HepG2 (cell line): ENCODE results near the gene L3MBTL3. TPM values are rescaled to one million over a fixed set of nuclear protein-coding genes. Genes with fewer than 3 reads are reported as not detected.

Source experiments
- BORCS8-MEF2B ChIP-seq: sonication (generic); formaldehyde crosslinking; IDR thresholded peaks from 2 replicates; pipeline ENCODE4 v1.8.0; 2022; ENCODE audit warnings: mild to moderate bottlenecking, missing genetic modification reagents
- HNF4G ChIP-seq, 2 experiments: sonication (generic) in 1 of 2; formaldehyde crosslinking in 1 of 2; IDR thresholded peaks; 2 replicates each; pipeline versions ENCODE4 v1.4.0 to v1.6.1; 2011 to 2020; ENCODE audit warnings: borderline replicate concordance in 2 of 2, low read depth in 2 of 2, mild to moderate bottlenecking in 2 of 2, low read length in 1 of 2, missing genetic modification reagents in 1 of 2, moderate library complexity in 1 of 2
- PHF5A ChIP-seq: IDR thresholded peaks from one replicate; pipeline ENCODE4 v1.6.1; 2018; ENCODE audit warnings: low read depth, missing genetic modification reagents; ENCODE audit not compliant: unreplicated experiment
- SOX13 ChIP-seq, 3 experiments: fragments of 450-650 bp in 1 of 3; sonication (generic) in 1 of 3; formaldehyde crosslinking in 1 of 3; IDR thresholded peaks in 2 of 3; conservative IDR thresholded peaks in 1 of 3; 2 replicates each; pipeline versions ENCODE4 v1.5.0 to v1.6.1; 2016 to 2020; ENCODE audit warnings: antibody characterized with exemption in 1 of 3, mild to moderate bottlenecking in 1 of 3, missing compliant biosample characterization in 1 of 3, missing genetic modification reagents in 1 of 3, moderate library complexity in 1 of 3
- TCF12 ChIP-seq, 2 experiments: fragments of 450-650 bp in 1 of 2; sonication (generic) in 1 of 2; formaldehyde crosslinking in 1 of 2; IDR thresholded peaks; 2 replicates each; pipeline versions ENCODE4 v1.6.1 to v1.8.0; 2017 to 2022; ENCODE audit warnings: antibody characterized with exemption in 1 of 2, mild to moderate bottlenecking in 1 of 2, missing genetic modification reagents in 1 of 2, moderate library complexity in 1 of 2
- ZNF10 ChIP-seq: sonication (generic); formaldehyde crosslinking; IDR thresholded peaks from 2 replicates; pipeline ENCODE4 v1.4.0; 2020; ENCODE audit warnings: mild to moderate bottlenecking, low read depth, missing genetic modification reagents, borderline replicate concordance
- polyA plus RNA-seq, 8 experiments: library from polyadenylated mRNA; depleted of rRNA in 3 of 8; stranded (reverse) in 7 of 8; unstranded in 1 of 8; fragments of >200 nt; fragmentation: Illumina TruSeq in 4 of 8; extraction: Trizol in 4 of 8; gene quantifications; 2 replicates each; pipeline versions ENCODE4 v1.2.1 to v1.2.3, GENCODE V29; 2011 to 2016; ENCODE audit warnings: low read depth in 4 of 8, missing spikeins in 1 of 8, mixed read lengths in 1 of 8; ENCODE audit not compliant: insufficient read depth in 1 of 8
- total RNA-seq, 5 experiments: library from RNA; depleted of rRNA; stranded (reverse); fragments of >200 nt; fragmentation: Illumina TruSeq; extraction: Trizol; gene quantifications; 2 replicates each; pipeline ENCODE4 v1.2.3, GENCODE V29; 2016; ENCODE audit warnings: low read depth in 1 of 5
- TF ChIP-seq, protein P1 (sequence below): sonication (generic); formaldehyde crosslinking; IDR thresholded peaks from 2 replicates; pipeline ENCODE4 v1.4.0; 2020; ENCODE audit warnings: mild to moderate bottlenecking, missing genetic modification reagents
- TF ChIP-seq, protein P2 (sequence below): sonication (generic); formaldehyde crosslinking; IDR thresholded peaks from 2 replicates; pipeline ENCODE4 v1.5.1; 2020; ENCODE audit warnings: mild to moderate bottlenecking, missing genetic modification reagents
- TF ChIP-seq, protein P3 (sequence below): sonication (generic); formaldehyde crosslinking; conservative IDR thresholded peaks from 2 replicates; pipeline ENCODE4 v1.4.0; 2020; ENCODE audit warnings: mild to moderate bottlenecking, missing genetic modification reagents, moderate library complexity
- TF ChIP-seq, protein P4 (sequence below): sonication (generic); formaldehyde crosslinking; IDR thresholded peaks from 2 replicates; pipeline ENCODE4 v1.5.0; 2020; ENCODE audit warnings: missing genetic modification reagents

The L3MBTL3 gene
- total and polyA plus RNA-seq, 2 of the 13 experiments (the other 11 are each of a cell fraction or from before 2014, with no cell fraction given), result 1.5 to 2.5 TPM

DNA sequence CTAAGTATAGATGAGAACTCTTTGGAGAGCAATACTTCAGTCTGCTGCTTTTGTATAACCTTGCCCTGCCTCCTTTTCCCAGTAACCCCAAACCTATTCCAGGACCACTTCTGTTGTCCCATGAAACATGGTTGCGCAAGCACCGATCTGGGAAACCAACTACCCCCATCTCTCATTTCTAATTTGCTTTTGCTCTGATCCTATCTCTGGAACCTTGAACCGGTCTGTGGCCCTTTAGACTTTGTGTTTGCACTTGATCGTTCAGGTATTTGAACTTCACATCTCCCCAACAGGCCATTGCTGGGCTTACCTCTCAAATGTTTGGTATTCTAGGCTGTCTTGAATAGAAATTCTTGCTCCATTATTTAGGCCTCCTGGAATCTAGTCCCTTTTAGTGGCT, 25.0 kb downstream of the L3MBTL3 start (continued):
- TF ChIP-seq, protein P1, sequence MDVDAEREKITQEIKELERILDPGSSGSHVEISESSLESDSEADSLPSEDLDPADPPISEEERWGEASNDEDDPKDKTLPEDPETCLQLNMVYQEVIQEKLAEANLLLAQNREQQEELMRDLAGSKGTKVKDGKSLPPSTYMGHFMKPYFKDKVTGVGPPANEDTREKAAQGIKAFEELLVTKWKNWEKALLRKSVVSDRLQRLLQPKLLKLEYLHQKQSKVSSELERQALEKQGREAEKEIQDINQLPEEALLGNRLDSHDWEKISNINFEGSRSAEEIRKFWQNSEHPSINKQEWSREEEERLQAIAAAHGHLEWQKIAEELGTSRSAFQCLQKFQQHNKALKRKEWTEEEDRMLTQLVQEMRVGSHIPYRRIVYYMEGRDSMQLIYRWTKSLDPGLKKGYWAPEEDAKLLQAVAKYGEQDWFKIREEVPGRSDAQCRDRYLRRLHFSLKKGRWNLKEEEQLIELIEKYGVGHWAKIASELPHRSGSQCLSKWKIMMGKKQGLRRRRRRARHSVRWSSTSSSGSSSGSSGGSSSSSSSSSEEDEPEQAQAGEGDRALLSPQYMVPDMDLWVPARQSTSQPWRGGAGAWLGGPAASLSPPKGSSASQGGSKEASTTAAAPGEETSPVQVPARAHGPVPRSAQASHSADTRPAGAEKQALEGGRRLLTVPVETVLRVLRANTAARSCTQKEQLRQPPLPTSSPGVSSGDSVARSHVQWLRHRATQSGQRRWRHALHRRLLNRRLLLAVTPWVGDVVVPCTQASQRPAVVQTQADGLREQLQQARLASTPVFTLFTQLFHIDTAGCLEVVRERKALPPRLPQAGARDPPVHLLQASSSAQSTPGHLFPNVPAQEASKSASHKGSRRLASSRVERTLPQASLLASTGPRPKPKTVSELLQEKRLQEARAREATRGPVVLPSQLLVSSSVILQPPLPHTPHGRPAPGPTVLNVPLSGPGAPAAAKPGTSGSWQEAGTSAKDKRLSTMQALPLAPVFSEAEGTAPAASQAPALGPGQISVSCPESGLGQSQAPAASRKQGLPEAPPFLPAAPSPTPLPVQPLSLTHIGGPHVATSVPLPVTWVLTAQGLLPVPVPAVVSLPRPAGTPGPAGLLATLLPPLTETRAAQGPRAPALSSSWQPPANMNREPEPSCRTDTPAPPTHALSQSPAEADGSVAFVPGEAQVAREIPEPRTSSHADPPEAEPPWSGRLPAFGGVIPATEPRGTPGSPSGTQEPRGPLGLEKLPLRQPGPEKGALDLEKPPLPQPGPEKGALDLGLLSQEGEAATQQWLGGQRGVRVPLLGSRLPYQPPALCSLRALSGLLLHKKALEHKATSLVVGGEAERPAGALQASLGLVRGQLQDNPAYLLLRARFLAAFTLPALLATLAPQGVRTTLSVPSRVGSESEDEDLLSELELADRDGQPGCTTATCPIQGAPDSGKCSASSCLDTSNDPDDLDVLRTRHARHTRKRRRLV (CRISPR knock-in tag), result no peak
- TF ChIP-seq, protein P2, sequence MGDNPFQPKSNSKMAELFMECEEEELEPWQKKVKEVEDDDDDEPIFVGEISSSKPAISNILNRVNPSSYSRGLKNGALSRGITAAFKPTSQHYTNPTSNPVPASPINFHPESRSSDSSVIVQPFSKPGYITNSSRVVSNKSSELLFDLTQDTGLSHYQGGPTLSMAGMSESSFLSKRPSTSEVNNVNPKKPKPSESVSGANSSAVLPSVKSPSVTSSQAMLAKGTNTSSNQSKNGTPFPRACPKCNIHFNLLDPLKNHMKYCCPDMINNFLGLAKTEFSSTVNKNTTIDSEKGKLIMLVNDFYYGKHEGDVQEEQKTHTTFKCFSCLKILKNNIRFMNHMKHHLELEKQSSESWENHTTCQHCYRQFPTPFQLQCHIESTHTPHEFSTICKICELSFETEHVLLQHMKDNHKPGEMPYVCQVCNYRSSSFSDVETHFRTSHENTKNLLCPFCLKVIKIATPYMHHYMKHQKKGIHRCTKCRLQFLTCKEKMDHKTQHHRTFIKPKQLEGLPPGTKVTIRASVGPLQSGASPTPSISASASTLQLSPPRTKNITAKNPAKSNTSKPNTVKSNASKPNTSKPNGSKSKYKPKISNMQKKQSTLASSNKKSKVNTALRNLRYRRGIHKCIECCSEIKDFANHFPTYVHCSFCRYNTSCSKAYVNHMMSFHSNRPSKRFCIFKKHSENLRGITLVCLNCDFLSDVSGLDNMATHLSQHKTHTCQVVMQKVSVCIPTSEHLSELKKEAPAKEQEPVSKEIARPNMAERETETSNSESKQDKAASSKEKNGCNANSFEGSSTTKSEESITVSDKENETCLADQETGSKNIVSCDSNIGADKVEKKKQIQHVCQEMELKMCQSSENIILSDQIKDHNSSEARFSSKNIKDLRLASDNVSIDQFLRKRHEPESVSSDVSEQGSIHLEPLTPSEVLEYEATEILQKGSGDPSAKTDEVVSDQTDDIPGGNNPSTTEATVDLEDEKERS, result no peak
- TF ChIP-seq PHF5A (CRISPR knock-in tag) (no peak), BORCS8-MEF2B (CRISPR knock-in tag) (0 out of 2 replicates have a peak, but pooled peaks have one; percentile 22), SOX13 (IDR thresholded peaks at IDR 0.05) (no peak), SOX13 (CRISPR knock-in tag; conservative IDR thresholded peaks at IDR 0.05 in 1 of 2, IDR thresholded peaks at IDR 0.05 in 1 of 2) (peak in 1 of 2 experiments; percentile 44; a peak in 1 of 4 replicates), ZNF10 (CRISPR knock-in tag) (no peak), TCF12 (IDR thresholded peaks at IDR 0.05) (no peak), TCF12 (CRISPR knock-in tag; IDR thresholded peaks at IDR 0.05) (no peak), HNF4G (IDR thresholded peaks at IDR 0.05; ENCODE audit: borderline replicate concordance, low read depth, low read length) (peak; percentile 58; the same call in 1 of the 2 replicates), HNF4G (CRISPR knock-in tag; IDR thresholded peaks at IDR 0.05; ENCODE audit: borderline replicate concordance, low read depth) (no peak)
- TF ChIP-seq, protein P3, sequence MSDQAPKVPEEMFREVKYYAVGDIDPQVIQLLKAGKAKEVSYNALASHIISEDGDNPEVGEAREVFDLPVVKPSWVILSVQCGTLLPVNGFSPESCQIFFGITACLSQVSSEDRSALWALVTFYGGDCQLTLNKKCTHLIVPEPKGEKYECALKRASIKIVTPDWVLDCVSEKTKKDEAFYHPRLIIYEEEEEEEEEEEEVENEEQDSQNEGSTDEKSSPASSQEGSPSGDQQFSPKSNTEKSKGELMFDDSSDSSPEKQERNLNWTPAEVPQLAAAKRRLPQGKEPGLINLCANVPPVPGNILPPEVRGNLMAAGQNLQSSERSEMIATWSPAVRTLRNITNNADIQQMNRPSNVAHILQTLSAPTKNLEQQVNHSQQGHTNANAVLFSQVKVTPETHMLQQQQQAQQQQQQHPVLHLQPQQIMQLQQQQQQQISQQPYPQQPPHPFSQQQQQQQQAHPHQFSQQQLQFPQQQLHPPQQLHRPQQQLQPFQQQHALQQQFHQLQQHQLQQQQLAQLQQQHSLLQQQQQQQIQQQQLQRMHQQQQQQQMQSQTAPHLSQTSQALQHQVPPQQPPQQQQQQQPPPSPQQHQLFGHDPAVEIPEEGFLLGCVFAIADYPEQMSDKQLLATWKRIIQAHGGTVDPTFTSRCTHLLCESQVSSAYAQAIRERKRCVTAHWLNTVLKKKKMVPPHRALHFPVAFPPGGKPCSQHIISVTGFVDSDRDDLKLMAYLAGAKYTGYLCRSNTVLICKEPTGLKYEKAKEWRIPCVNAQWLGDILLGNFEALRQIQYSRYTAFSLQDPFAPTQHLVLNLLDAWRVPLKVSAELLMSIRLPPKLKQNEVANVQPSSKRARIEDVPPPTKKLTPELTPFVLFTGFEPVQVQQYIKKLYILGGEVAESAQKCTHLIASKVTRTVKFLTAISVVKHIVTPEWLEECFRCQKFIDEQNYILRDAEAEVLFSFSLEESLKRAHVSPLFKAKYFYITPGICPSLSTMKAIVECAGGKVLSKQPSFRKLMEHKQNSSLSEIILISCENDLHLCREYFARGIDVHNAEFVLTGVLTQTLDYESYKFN (CRISPR knock-in tag), result peak; percentile 41; the same call in 1 of the 2 replicates
- TF ChIP-seq, protein P4, sequence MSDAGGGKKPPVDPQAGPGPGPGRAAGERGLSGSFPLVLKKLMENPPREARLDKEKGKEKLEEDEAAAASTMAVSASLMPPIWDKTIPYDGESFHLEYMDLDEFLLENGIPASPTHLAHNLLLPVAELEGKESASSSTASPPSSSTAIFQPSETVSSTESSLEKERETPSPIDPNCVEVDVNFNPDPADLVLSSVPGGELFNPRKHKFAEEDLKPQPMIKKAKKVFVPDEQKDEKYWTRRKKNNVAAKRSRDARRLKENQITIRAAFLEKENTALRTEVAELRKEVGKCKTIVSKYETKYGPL (CRISPR knock-in tag), result peak; percentile 52; the same call in 1 of the 2 replicates
